ENCODE measurements around the gene JHY.

GRCh38 chr11:122874991-122875390 lies 7.6 kb upstream of the JHY start:
- TF ChIP-seq POLR2A (IDR thresholded peaks at IDR 0.05), result no peak
- TF ChIP-seq, protein P1, sequence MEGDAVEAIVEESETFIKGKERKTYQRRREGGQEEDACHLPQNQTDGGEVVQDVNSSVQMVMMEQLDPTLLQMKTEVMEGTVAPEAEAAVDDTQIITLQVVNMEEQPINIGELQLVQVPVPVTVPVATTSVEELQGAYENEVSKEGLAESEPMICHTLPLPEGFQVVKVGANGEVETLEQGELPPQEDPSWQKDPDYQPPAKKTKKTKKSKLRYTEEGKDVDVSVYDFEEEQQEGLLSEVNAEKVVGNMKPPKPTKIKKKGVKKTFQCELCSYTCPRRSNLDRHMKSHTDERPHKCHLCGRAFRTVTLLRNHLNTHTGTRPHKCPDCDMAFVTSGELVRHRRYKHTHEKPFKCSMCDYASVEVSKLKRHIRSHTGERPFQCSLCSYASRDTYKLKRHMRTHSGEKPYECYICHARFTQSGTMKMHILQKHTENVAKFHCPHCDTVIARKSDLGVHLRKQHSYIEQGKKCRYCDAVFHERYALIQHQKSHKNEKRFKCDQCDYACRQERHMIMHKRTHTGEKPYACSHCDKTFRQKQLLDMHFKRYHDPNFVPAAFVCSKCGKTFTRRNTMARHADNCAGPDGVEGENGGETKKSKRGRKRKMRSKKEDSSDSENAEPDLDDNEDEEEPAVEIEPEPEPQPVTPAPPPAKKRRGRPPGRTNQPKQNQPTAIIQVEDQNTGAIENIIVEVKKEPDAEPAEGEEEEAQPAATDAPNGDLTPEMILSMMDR (IDR thresholded peaks at IDR 0.05), result no peak
- no peak for TF ChIP-seq EP300 (IDR thresholded peaks at IDR 0.05)
